ENCODE measurements around the gene CACNA1A. TPM values are rescaled to one million over a fixed set of nuclear protein-coding genes. Genes with fewer than 3 reads are reported as not detected.

The CACNA1A gene
- total RNA-seq, 1 donor from 2014 or later = 7.7 TPM

- Histone ChIP-seq H3K27me3 (no peaks in the 10 kb centered on the region), H3K36me3 (no peaks in the 10 kb centered on the region)
Measured at GRCh38 chr19:13303381-13304129, 202.7 kb downstream of the CACNA1A start.

DNA sequence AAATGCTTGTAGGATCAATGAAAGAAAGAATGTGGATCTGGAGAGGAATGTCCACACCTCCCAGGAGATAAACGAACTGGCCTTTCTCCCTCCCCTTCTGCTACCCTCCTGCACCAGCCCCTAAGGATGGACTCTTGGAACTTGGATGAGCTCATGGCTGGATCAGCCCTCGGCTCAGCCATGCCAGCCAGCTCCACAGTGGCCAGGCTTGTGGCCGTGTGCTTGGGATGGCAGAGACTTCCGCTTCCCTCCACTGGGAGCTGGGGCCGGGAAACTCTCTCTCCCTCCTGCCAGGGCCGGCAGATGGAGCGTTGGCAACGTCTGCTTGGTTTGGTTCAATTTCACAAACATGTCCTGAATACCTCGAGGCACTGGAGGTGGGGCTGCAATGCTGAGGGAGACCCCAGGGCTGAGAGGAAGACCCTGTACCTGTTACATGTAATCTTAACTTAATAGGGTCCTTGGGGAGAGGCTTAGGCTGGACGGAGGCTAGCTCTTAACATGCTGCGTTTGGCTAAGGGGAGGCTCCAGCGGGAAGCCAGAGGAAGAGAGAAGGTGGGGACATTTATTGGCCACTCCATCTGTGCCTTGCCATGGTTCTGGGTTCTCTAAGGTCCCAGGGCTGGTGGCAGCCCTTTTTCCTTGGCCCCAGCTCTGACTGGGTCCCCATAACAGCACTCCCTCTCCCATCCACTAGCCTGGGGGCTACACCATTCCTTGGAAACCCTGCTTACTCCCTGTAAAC lies 203.6 kb downstream of the CACNA1A start:
- intact Hi-C loops (cut with DNase I) = loop anchor here (10.0 kb wide), 1 partner anchor 122 kb away; no protein-coding TSS in a partner anchor
- H3K27me3 ChIP-seq = no peaks in the 10 kb centered on the region
- no peak overlapping the region for H3K4me3 ChIP-seq
- H3K4me1 ChIP-seq = no peaks in the 10 kb centered on the region
- H3K9me3 ChIP-seq = no peaks in the 10 kb centered on the region
- H3K27ac ChIP-seq = no peak overlapping the region
- no peak for TF ChIP-seq CTCF (IDR thresholded peaks at IDR 0.05)
- no peaks in the 10 kb centered on the region for H3K36me3 ChIP-seq
- no peak for DNase-seq (ENCODE audit: low spot score in 2 of 2)

More at GRCh38 chr19:13303381-13304129, 202.7 kb downstream of the CACNA1A start:
- H3K9me3 ChIP-seq = no peaks in the 10 kb centered on the region
- no peaks in the 10 kb centered on the region for H3K4me1 ChIP-seq
- DNase-seq (ENCODE audit: low spot score in 2 of 2) = no peak
- intact Hi-C loops (cut with DNase I) = loop anchor here (10.0 kb wide), 1 partner anchor 121 kb away; no protein-coding TSS in a partner anchor
- no peak for TF ChIP-seq CTCF (IDR thresholded peaks at IDR 0.05)
- no peak overlapping the region for H3K4me3 ChIP-seq
- no peak overlapping the region for H3K27ac ChIP-seq

DNA sequence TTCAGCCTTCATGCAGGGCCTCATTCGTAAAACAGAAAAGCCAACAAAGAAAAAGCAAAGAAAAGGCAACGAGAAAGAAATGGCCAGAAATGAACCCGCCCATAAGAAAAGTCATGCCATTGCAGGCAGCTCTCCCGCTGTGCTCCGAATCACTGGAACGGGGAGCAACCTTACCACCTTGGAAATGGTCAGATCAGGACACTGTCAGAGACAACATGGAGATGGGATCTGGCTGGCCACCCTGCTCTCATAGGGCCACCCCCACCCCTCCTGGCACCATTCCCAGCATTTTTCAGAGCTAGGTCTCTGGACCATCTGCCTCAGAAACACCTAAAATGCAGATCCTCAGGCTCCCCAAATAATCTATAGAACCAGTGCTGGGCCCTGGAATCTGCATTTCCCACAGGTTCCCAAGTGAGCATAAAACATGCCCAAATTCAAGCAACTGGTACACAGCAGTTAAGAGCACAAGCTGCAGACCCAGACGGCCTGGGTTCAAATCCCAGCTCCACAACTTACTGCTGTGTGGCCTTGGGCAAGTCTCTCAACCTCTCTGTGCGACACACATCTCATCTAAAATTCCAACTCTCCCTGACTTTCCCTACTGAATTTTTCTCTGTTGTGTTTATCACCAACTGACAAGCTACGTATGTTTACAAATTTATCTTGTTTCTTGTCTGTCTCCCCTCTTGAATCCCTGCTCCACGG lies 204.5 kb downstream of the CACNA1A start:
- Histone ChIP-seq H3K4me1 (no peaks in the 10 kb centered on the region), H3K9me3 (no peaks in the 10 kb centered on the region), H3K36me3 (no peaks in the 10 kb centered on the region), H3K27me3 (no peaks in the 10 kb centered on the region), H3K27ac (no peak overlapping the region), H3K4me3 (no peak overlapping the region)
- intact Hi-C loops (cut with DNase I) = loop anchor here (10.0 kb wide), 1 partner anchor 123 kb away; no protein-coding TSS in a partner anchor
- DNase-seq (ENCODE audit: low spot score in 2 of 2) = no peak
- TF ChIP-seq CTCF (IDR thresholded peaks at IDR 0.05) = no peak

DNA sequence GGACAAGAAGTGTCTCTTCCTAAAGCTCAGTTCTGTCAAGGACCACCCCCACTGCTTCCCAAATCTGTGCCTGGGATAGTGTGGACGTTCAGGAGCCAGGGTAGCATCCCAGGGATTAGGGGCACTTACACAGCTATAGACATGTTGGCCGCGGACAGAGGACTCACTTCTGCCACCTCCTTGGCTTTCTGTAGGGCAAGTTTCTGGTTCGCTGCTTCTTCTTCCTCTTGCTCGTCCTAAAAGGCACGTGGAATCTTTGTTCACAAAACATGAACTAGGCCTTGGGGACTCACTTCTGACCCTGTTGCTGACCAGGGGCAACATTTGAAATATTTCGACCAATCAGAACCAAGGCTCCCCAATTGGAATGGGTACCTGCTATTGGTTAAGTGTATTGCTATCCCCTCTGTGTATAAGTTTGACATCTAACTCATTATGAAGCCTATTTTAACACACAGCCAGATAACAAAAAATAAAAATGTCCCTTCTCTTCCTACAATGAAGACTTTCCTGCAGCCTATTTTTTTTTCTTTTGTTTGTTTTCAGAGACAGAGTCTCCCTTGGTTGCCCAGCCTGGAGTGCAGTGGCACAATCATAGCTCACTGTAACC lies 205.8 kb downstream of the CACNA1A start:
- no peak for TF ChIP-seq CTCF (IDR thresholded peaks at IDR 0.05)
- no peaks in the 10 kb centered on the region for H3K36me3 ChIP-seq
- H3K4me3 ChIP-seq = no peak overlapping the region
- H3K27ac ChIP-seq = no peak overlapping the region
- DNase-seq (ENCODE audit: low spot score in 2 of 2) = no peak
- no peaks in the 10 kb centered on the region for H3K27me3 ChIP-seq
- intact Hi-C loops (cut with DNase I) = loop anchor here (10.0 kb wide), 1 partner anchor 124 kb away; no protein-coding TSS in a partner anchor
- no peaks in the 10 kb centered on the region for H3K4me1 ChIP-seq
- H3K9me3 ChIP-seq = no peaks in the 10 kb centered on the region

- intact Hi-C loops (cut with DNase I) = loop anchor here (10.0 kb wide), 1 partner anchor 125 kb away; no protein-coding TSS in a partner anchor
- Histone ChIP-seq H3K4me1 (no peaks in the 10 kb centered on the region), H3K27me3 (no peaks in the 10 kb centered on the region), H3K36me3 (no peaks in the 10 kb centered on the region), H3K27ac (no peak overlapping the region), H3K4me3 (no peak overlapping the region), H3K9me3 (no peaks in the 10 kb centered on the region)
- no peak for DNase-seq (ENCODE audit: low spot score in 2 of 2)
- TF ChIP-seq CTCF (IDR thresholded peaks at IDR 0.05) = no peak
Measured at GRCh38 chr19:13299838-13300237, 206.4 kb downstream of the CACNA1A start.

Measured in ascending aorta (tissue), 2 donors.